ENCODE data around the gene MUC22.
"Not testable (repeated sequence)": the region's sequence is repeated elsewhere in the genome, so short reads cannot be mapped to it uniquely, and the experiment has no call there.

Gene MUC22

DNA sequence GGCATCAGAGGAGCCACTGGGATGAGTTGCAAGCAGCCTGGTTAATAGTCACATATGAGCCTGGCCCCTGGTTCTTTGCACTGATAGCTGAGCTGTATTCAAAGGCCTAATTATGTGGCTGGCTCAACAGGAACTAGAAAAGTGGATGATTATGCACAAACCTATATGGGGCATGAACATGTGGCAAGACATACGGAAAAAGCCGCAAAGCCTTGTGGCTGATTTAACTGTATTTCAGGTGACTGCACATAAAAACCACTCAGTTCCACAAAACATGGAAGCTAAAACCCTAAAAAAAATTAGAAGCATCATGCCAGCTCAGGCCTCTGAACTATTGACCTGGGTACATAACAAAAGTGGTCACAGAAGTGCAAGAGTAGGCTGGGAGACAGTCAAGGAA, 13.0 kb upstream of the MUC22 start:
- no peak for DNase-seq (ENCODE audit: low spot score)
- no peak overlapping the region for H2BK5ac ChIP-seq (ENCODE audit: low read length)
- no peak overlapping the region for H3K18ac ChIP-seq (ENCODE audit: low read length)
- no peaks in the 10 kb centered on the region for H3K27me3 ChIP-seq (ENCODE audit: control insufficient read depth in 3 of 3, insufficient read depth in 3 of 3, low read depth in 1 of 3, low read length in 3 of 3)
- H4K91ac ChIP-seq (ENCODE audit: low read depth, low read length, poor library complexity), result no peak overlapping the region
- H2AK5ac ChIP-seq (ENCODE audit: low read depth, low read length), result no peak overlapping the region
- H3K14ac ChIP-seq (ENCODE audit: low read length), result no peak overlapping the region
- H3K4me3 ChIP-seq (ENCODE audit: low read length in 2 of 2), result no peak overlapping the region
- H3K27ac ChIP-seq (replicated peaks; ENCODE audit: low read length), result no peak overlapping the region
- no peak overlapping the region for H2BK120ac ChIP-seq (ENCODE audit: low read depth, low read length)
- H2BK12ac ChIP-seq (ENCODE audit: low read length), result no peak overlapping the region
- H3K4ac ChIP-seq (ENCODE audit: low read length), result no peak overlapping the region
- no peak overlapping the region for H2BK15ac ChIP-seq (ENCODE audit: low read length)
- H3K4me1 ChIP-seq (ENCODE audit: control insufficient read depth in 2 of 2, insufficient read depth in 1 of 2, low read depth in 1 of 2, low read length in 2 of 2), result no peaks in the 10 kb centered on the region
- no peaks in the 10 kb centered on the region for H3K79me1 ChIP-seq (ENCODE audit: low read depth, low read length)
- H3K9ac ChIP-seq (ENCODE audit: low read depth, low read length, poor library complexity), result no peak overlapping the region
- no peak overlapping the region for H3K23ac ChIP-seq (ENCODE audit: low read depth, low read length, poor library complexity)
- H2AFZ ChIP-seq (ENCODE audit: low read length), result no peak overlapping the region
- no peak overlapping the region for H4K8ac ChIP-seq (ENCODE audit: low read depth, low read length)
- H3K9me3 ChIP-seq (replicated peaks in 1 of 2; ENCODE audit: control insufficient read depth in 2 of 2, insufficient read depth in 1 of 2, low read depth in 1 of 2, low read length in 2 of 2), result peaks cover 2 to 3% of the 10 kb centered on the region in 2 donors
- WGBS, 2 donors (ENCODE audit: extremely low coverage in 2 of 2, insufficient read length in 2 of 2, insufficient replicate concordance in 1 of 2), result no CpG with 5 or more reads among the region's 2 CpGs
- H3K36me3 ChIP-seq (replicated peaks in 1 of 2; ENCODE audit: control insufficient read depth in 2 of 2, insufficient read depth in 2 of 2, low read length in 2 of 2), result no peaks in the 10 kb centered on the region
- no peak overlapping the region for H3K4me2 ChIP-seq (ENCODE audit: insufficient read depth, low read length, poor library complexity, severe bottlenecking)

DNA sequence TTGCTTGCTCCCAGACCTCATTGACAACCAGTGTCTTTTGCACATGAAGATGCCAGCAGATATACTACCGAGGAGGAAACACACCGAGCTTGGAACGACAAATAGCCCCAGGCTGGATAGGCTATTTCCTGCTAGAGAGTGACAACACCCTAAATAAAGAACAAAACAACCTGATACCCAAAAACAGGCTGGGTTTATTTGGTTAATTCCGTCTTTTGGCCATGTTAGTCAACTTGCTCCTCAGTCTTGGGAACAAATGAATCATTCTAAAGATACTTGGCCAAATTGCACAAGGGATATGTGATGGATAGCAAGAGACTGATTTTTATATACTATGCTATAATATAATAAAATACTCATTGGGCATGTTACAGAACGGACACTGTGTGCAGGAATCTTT, 11.5 kb upstream of the MUC22 start:
- Histone ChIP-seq H2AFZ (ENCODE audit: low read length) (no peak overlapping the region), H3K79me1 (ENCODE audit: low read depth, low read length) (no peaks in the 10 kb centered on the region), H3K4me1 (ENCODE audit: control insufficient read depth in 2 of 2, insufficient read depth in 1 of 2, low read depth in 1 of 2, low read length in 2 of 2) (no peaks in the 10 kb centered on the region), H3K36me3 (replicated peaks in 1 of 2; ENCODE audit: control insufficient read depth in 2 of 2, insufficient read depth in 2 of 2, low read length in 2 of 2) (no peaks in the 10 kb centered on the region), H3K9me3 (replicated peaks in 1 of 2; ENCODE audit: control insufficient read depth in 2 of 2, insufficient read depth in 1 of 2, low read depth in 1 of 2, low read length in 2 of 2) (peaks cover 2 to 3% of the 10 kb centered on the region in 2 donors), H3K4ac (ENCODE audit: low read length) (no peak overlapping the region), H3K14ac (ENCODE audit: low read length) (no peak overlapping the region), H2BK15ac (ENCODE audit: low read length) (no peak overlapping the region), H3K18ac (ENCODE audit: low read length) (no peak overlapping the region), H2BK12ac (ENCODE audit: low read length) (no peak overlapping the region), H3K27me3 (ENCODE audit: control insufficient read depth in 3 of 3, insufficient read depth in 3 of 3, low read depth in 1 of 3, low read length in 3 of 3) (no peaks in the 10 kb centered on the region), H2BK120ac (ENCODE audit: low read depth, low read length) (no peak overlapping the region), H3K4me3 (ENCODE audit: low read length in 2 of 2) (no peak overlapping the region), H4K8ac (ENCODE audit: low read depth, low read length) (no peak overlapping the region), H3K23ac (ENCODE audit: low read depth, low read length, poor library complexity) (no peak overlapping the region), H2AK5ac (ENCODE audit: low read depth, low read length) (no peak overlapping the region), H3K27ac (replicated peaks; ENCODE audit: low read length) (no peak overlapping the region), H3K4me2 (ENCODE audit: insufficient read depth, low read length, poor library complexity, severe bottlenecking) (no peak overlapping the region), H3K9ac (ENCODE audit: low read depth, low read length, poor library complexity) (no peak overlapping the region), H4K91ac (ENCODE audit: low read depth, low read length, poor library complexity) (no peak overlapping the region), H2BK5ac (ENCODE audit: low read length) (no peak overlapping the region)
- DNase-seq (ENCODE audit: low spot score), result no peak
- no CpG with 5 or more reads among the region's 5 CpGs for WGBS, 2 donors (ENCODE audit: extremely low coverage in 2 of 2, insufficient read length in 2 of 2, insufficient replicate concordance in 1 of 2)

DNA sequence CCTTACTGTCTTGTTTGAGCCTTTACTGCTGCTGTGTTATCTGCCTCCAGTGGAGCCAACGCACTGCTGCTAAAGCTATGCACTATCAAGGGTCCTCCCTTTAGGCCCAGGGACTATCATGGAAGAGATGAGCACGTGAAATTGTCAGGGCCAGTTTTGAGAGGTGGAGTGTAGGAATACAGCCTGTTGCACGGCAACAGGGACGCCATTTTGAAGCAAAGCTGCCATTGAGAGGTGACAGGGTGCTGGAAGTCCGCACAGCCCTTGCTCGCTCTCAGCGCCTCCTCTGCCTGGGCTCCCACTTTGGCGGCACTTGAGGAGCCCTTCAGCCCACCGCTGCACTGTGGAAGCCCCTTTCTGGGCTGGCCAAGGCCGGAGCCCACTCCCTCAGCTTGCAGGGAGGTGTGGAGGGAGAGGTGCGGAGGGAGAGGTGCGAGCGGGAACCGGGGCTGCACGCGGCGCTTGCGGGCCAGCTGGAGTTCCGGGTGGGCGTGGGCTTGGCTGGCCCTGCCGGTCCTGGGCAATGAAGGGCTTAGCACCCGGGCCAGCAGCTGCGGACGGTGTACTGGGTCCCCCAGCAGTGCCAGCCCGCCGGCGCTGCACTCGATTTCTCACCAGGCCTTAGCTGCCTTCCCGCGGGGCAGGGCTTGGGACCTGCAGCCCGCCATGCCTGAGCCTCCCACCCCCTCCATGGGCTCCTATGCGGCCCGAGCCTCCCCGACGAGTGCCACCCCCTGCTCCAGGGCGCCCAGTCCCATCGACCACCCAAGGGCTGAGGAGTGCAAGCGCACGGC, 10.0 kb upstream of the MUC22 start:
- WGBS, 2 donors (ENCODE audit: extremely low coverage in 2 of 2, insufficient read length in 2 of 2, insufficient replicate concordance in 1 of 2), result no CpG with 5 or more reads among the region's 39 CpGs
- H3K36me3 ChIP-seq (replicated peaks in 1 of 2; ENCODE audit: control insufficient read depth in 2 of 2, insufficient read depth in 2 of 2, low read length in 2 of 2); H3K27me3 ChIP-seq (ENCODE audit: control insufficient read depth in 3 of 3, insufficient read depth in 3 of 3, low read depth in 1 of 3, low read length in 3 of 3): not testable (repeated sequence)

DNA sequence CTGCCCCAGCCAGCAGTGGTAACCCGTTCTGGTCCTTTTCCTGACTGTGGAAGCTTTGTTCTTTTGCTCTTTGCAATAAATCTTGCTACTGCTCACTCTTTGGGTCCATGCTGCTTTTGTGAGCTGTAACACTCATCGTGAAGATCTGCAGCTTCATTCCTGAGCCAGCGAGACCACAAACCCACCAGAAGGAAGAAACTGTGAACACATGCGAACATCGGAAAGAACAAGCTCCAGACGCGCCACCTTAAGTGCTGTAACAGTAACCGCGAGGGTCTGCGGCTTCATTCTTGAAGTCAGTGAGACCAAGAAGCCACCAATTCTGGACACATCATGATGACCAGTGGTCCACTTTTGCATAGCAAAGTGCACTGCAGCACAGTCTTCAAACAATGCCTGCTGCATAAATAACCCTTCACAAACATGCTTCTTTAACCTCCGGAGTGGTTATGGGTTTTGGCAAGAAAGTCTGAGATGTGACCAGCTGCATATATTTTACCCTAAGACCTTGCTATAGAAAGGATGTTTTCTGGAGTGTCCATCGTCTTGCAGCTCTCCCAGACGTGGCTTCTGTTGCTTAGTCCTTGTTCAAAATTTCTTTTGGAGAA, 8.9 kb upstream of the MUC22 start:
- no peak overlapping the region for H2BK5ac ChIP-seq (ENCODE audit: low read length)
- H3K27ac ChIP-seq (replicated peaks; ENCODE audit: low read length), result no peak overlapping the region
- no peak overlapping the region for H4K91ac ChIP-seq (ENCODE audit: low read depth, low read length, poor library complexity)
- H3K14ac ChIP-seq (ENCODE audit: low read length), result no peak overlapping the region
- H2AK5ac ChIP-seq (ENCODE audit: low read depth, low read length), result no peak overlapping the region
- no peak overlapping the region for H2BK120ac ChIP-seq (ENCODE audit: low read depth, low read length)
- H3K18ac ChIP-seq (ENCODE audit: low read length), result no peak overlapping the region
- no peaks in the 10 kb centered on the region for H3K4me1 ChIP-seq (ENCODE audit: control insufficient read depth in 2 of 2, insufficient read depth in 1 of 2, low read depth in 1 of 2, low read length in 2 of 2)
- no peak overlapping the region for H3K4ac ChIP-seq (ENCODE audit: low read length)
- H4K8ac ChIP-seq (ENCODE audit: low read depth, low read length), result no peak overlapping the region
- DNase-seq (ENCODE audit: low spot score), result no peak
- H3K36me3 ChIP-seq (replicated peaks in 1 of 2; ENCODE audit: control insufficient read depth in 2 of 2, insufficient read depth in 2 of 2, low read length in 2 of 2), result no peaks in the 10 kb centered on the region
- peaks cover 0 to 2% (median 0%) of the 10 kb centered on the region in 3 experiments for H3K27me3 ChIP-seq (ENCODE audit: control insufficient read depth in 3 of 3, insufficient read depth in 3 of 3, low read depth in 1 of 3, low read length in 3 of 3)
- WGBS, 2 donors (ENCODE audit: extremely low coverage in 2 of 2, insufficient read length in 2 of 2, insufficient replicate concordance in 1 of 2), result no CpG with 5 or more reads among the region's 13 CpGs
- no peak overlapping the region for H2BK15ac ChIP-seq (ENCODE audit: low read length)
- H2BK12ac ChIP-seq (ENCODE audit: low read length), result no peak overlapping the region
- no peak overlapping the region for H3K4me2 ChIP-seq (ENCODE audit: insufficient read depth, low read length, poor library complexity, severe bottlenecking)
- H2AFZ ChIP-seq (ENCODE audit: low read length), result peak overlapping the region; percentile 5
- no peaks in the 10 kb centered on the region for H3K79me1 ChIP-seq (ENCODE audit: low read depth, low read length)
- H3K9me3 ChIP-seq (replicated peaks in 1 of 2; ENCODE audit: control insufficient read depth in 2 of 2, insufficient read depth in 1 of 2, low read depth in 1 of 2, low read length in 2 of 2), result peaks cover 2 to 3% of the 10 kb centered on the region in 2 donors
- no peak overlapping the region for H3K9ac ChIP-seq (ENCODE audit: low read depth, low read length, poor library complexity)
- H3K4me3 ChIP-seq (ENCODE audit: low read length in 2 of 2), result no peak overlapping the region
- H3K23ac ChIP-seq (ENCODE audit: low read depth, low read length, poor library complexity), result no peak overlapping the region

More for the DNA sequence above, 10.0 kb upstream of the MUC22 start:
- H2BK5ac ChIP-seq (ENCODE audit: low read length); H3K18ac ChIP-seq (ENCODE audit: low read length); H2AFZ ChIP-seq (ENCODE audit: low read length); H3K14ac ChIP-seq (ENCODE audit: low read length); H3K4me1 ChIP-seq (ENCODE audit: control insufficient read depth in 2 of 2, insufficient read depth in 1 of 2, low read depth in 1 of 2, low read length in 2 of 2); H3K4ac ChIP-seq (ENCODE audit: low read length); H4K91ac ChIP-seq (ENCODE audit: low read depth, low read length, poor library complexity); H2BK15ac ChIP-seq (ENCODE audit: low read length); H2BK12ac ChIP-seq (ENCODE audit: low read length); H3K9ac ChIP-seq (ENCODE audit: low read depth, low read length, poor library complexity); H3K27ac ChIP-seq (replicated peaks; ENCODE audit: low read length); H4K8ac ChIP-seq (ENCODE audit: low read depth, low read length); H2BK120ac ChIP-seq (ENCODE audit: low read depth, low read length); DNase-seq (ENCODE audit: low spot score); H3K23ac ChIP-seq (ENCODE audit: low read depth, low read length, poor library complexity); H3K9me3 ChIP-seq (replicated peaks in 1 of 2; ENCODE audit: control insufficient read depth in 2 of 2, insufficient read depth in 1 of 2, low read depth in 1 of 2, low read length in 2 of 2); H2AK5ac ChIP-seq (ENCODE audit: low read depth, low read length); H3K79me1 ChIP-seq (ENCODE audit: low read depth, low read length); H3K4me2 ChIP-seq (ENCODE audit: insufficient read depth, low read length, poor library complexity, severe bottlenecking): not testable (repeated sequence)
- H3K4me3 ChIP-seq (ENCODE audit: low read length in 2 of 2), result peak overlapping the region in 1 of 2 donors; percentile 57
